Right lobe of liver (tissue), 6 donors: ENCODE data around the gene COPRS. TPM values are rescaled to one million over a fixed set of nuclear protein-coding genes. Genes with fewer than 3 reads are reported as not detected.
A peak's percentile ranks its signal among the peaks of the same experiment; 100 is the strongest.

ENCODE experiments used
- ATAC-seq, 4 donors: fragments of 200-7000 bp; cut with Tn5 transposase; one replicate each; pipeline ENCODE4 v1.9.1; 2020; ENCODE audit warnings: mild to moderate bottlenecking in 4 of 4, moderate library complexity in 4 of 4
- DNase-seq, 3 donors: peaks; one replicate each; pipeline ENCODE4 v3.0.0-alpha.2; 2020
- H3K27ac ChIP-seq, 3 donors: fragments of 200-600 bp; one replicate each; pipeline ENCODE4 v1.8.0; 2022
- H3K27me3 ChIP-seq, 2 donors: fragments of 200-600 bp; one replicate each; pipeline ENCODE4 v1.8.0; 2022
- H3K36me3 ChIP-seq, 4 donors: fragments of 200-600 bp; sonication (generic) in 1 of 4; one replicate each; pipeline versions ENCODE4 v1.5.1 to v1.8.0; 2017 to 2022; ENCODE audit warnings: control low read depth in 1 of 4
- H3K4me1 ChIP-seq, 4 donors: fragments of 200-600 bp; sonication (generic) in 1 of 4; one replicate each; pipeline versions ENCODE4 v1.5.1 to v1.8.0; 2017 to 2022; ENCODE audit warnings: control low read depth in 1 of 4
- H3K4me3 ChIP-seq, 3 donors: fragments of 200-600 bp; one replicate each; pipeline ENCODE4 v1.8.0; 2022
- H3K9me3 ChIP-seq, 4 donors: fragments of 200-600 bp; sonication (generic) in 1 of 4; one replicate each; pipeline versions ENCODE4 v1.5.1 to v1.8.0; 2017 to 2022; ENCODE audit warnings: control low read depth in 1 of 4
- CTCF ChIP-seq, 4 donors: fragments of 200-600 bp in 3 of 4; fragments of 450-650 bp in 1 of 4; IDR thresholded peaks; one replicate each; pipeline versions ENCODE4 v1.5.1 to v1.8.0; 2016 to 2022; ENCODE audit warnings: antibody characterized with exemption in 4 of 4, mild to moderate bottlenecking in 2 of 4
- POLR2A ChIP-seq: fragments of 450-650 bp; IDR thresholded peaks from one replicate; pipeline ENCODE4 v1.6.1; 2017; ENCODE audit warnings: antibody characterized with exemption, mild to moderate bottlenecking
- WGBS: methylation state at CpG from one replicate; pipeline ENCODE4 v1.1.6; 2018; ENCODE audit warnings: low coverage, low lambda C conversion rate; ENCODE audit not compliant: insufficient coverage; ENCODE audit errors: missing lambda C conversion rate; 5-methylcytosine and 5-hydroxymethylcytosine counted together
- intact Hi-C, 2 donors: fragments of 100-400 bp; cut with DNase I; formaldehyde crosslinking; loops; one replicate each; pipeline versions ENCODE4 v1.11.2 to v1.14.1; 2022
- total RNA-seq, 6 experiments: library from RNA; depleted of rRNA in 2 of 6; stranded (reverse); fragments of >200 nt in 2 of 6; fragmentation: NEBNext Ultra II Directional in 3 of 6; extraction: Animal tissue kit (Norgen Biotek cat#: 25700) in 3 of 6; gene quantifications; one replicate each; pipeline versions ENCODE4 v1.1.0 to v1.2.4, GENCODE V29; 2016 to 2023
- donor health status: DM: no; HTN: yes; CAD: no.
- donor health status: DM: no; HTN: no; CAD: no.
- donor health status: DM: no; HTN: no; CAD: no.
- donor health status: DM: no; HTN: yes; CAD: no.
- donor health status: DM: no; HTN: yes; CAD: no.

Gene COPRS
- total RNA-seq, 6 experiments from 2014 or later = 17.1 to 49.4 (median 24.0) TPM

- TF ChIP-seq POLR2A (no peak), CTCF (IDR thresholded peaks at IDR 0.05) (no peak)
- WGBS = 51% methylated on average over 8 of the region's 8 CpGs
- DNase-seq (no peak), ATAC-seq (peak; percentile 73 to 95 (median 92))
- Histone ChIP-seq H3K4me1 (peaks cover 0 to 11% (median 0%) of the 10 kb centered on the region in 4 donors), H3K27me3 (no peaks in the 10 kb centered on the region), H3K9me3 (no peaks in the 10 kb centered on the region), H3K4me3 (no peak overlapping the region), H3K36me3 (peaks cover 0 to 67% (median 18%) of the 10 kb centered on the region in 4 donors), H3K27ac (no peak overlapping the region)
- intact Hi-C loops = no loop called here
These were observed 21.3 kb upstream of the COPRS start for GRCh38 chr17:31880311-31880710.

- intact Hi-C loops = no loop called here
- no peaks in the 10 kb centered on the region for H3K27me3 ChIP-seq
- peaks cover 0 to 68% (median 17%) of the 10 kb centered on the region in 4 donors for H3K36me3 ChIP-seq
- no peaks in the 10 kb centered on the region for H3K9me3 ChIP-seq
- ATAC-seq (no peak), DNase-seq (no peak)
- H3K4me3 ChIP-seq = no peak overlapping the region
- TF ChIP-seq POLR2A = no peak
- no peak for TF ChIP-seq CTCF (IDR thresholded peaks at IDR 0.05)
- H3K27ac ChIP-seq = no peak overlapping the region
- peaks cover 0 to 11% (median 0%) of the 10 kb centered on the region in 4 donors for H3K4me1 ChIP-seq
These were observed 19.6 kb upstream of the COPRS start for GRCh38 chr17:31878703-31879073.

DNA sequence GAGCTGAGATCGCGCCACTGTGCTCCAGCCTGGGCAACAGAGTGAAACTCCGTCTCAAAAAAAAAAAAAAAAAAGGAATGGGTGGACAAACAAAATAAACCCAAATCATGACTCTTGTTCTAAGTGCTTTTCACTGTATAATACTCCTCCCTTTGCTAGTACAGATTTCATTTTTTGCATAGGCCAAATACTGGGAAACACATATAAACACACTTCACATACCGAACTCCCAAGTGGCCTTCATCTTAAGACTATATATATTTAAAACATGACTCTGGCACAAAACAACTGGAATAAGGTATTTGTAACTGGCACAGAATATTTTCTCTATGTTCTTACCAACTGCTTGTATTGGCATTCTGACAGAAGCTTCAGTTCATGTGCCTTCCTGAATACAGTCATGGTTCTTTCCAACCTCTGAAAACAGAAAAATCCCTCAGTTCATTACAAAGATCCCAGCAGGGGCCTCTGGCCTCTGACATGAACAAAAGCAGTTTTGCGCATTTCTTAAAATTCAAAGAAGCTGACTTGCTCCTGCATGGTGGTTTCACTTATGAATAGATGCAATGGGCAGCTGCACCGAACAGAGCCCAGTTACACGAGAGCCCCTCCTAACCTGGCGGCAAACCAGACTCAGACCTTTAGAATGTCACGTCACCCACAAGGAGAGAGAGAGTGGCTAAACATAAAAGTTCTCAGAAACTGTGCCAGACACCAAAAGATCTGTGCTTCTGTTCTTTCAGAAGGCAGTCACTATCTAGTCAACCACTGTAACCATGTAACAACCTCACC, 19.1 kb upstream of the COPRS start:
- H3K27me3 ChIP-seq = no peaks in the 10 kb centered on the region
- no peak for DNase-seq
- WGBS = 87% methylated on average over 7 of the region's 9 CpGs

GRCh38 chr17:31877341-31877740, 18.3 kb upstream of the COPRS start:
- Histone ChIP-seq H3K9me3 (no peaks in the 10 kb centered on the region), H3K27ac (no peak overlapping the region), H3K36me3 (peaks cover 0 to 71% (median 23%) of the 10 kb centered on the region in 4 donors), H3K4me3 (no peak overlapping the region), H3K27me3 (no peaks in the 10 kb centered on the region), H3K4me1 (peaks cover 0 to 11% (median 0%) of the 10 kb centered on the region in 4 donors)
- TF ChIP-seq POLR2A = no peak
- no peak for TF ChIP-seq CTCF (IDR thresholded peaks at IDR 0.05)
- WGBS = 95% methylated on average over 4 of the region's 6 CpGs
- intact Hi-C loops = no loop called here
- ATAC-seq (no peak), DNase-seq (no peak)

More for the DNA sequence above, 19.1 kb upstream of the COPRS start:
- H3K9me3 ChIP-seq = no peaks in the 10 kb centered on the region
- H3K4me1 ChIP-seq = peaks cover 0 to 11% (median 0%) of the 10 kb centered on the region in 4 donors
- peaks cover 0 to 70% (median 18%) of the 10 kb centered on the region in 4 donors for H3K36me3 ChIP-seq
- H3K4me3 ChIP-seq = no peak overlapping the region
- ATAC-seq = no peak
- TF ChIP-seq POLR2A (no peak), CTCF (IDR thresholded peaks at IDR 0.05) (no peak)
- no peak overlapping the region for H3K27ac ChIP-seq
- intact Hi-C loops = no loop called here
